Measurements from ENCODE around the gene MEGF10.

Gene MEGF10

DNA sequence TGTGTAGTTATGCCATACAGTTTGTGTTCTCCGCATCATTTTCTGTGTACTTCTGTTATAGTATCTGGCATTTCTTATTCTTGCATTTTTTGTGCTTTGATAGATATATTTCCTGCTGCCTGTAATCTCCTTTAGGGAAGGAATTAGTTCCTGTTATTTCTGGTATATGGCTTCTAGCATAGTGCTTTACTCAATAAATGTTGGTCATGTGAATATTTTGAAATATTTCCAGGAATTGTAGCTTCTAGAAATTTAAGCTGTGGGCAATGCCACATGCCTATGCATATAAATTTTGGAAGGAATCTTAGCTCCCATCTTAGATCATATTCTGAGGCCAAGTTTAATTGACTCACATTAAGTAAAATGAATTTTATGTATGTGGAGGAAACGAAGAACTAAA is 215.3 kb downstream of the MEGF10 start:
- Mint-ChIP-seq H3K36me3 (ENCODE audit: low read depth) (no peaks in the 10 kb centered on the region), H3K27ac (no peak overlapping the region), H3K4me1 (no peaks in the 10 kb centered on the region), H3K4me3 (no peak overlapping the region), H3K27me3 (ENCODE audit: low read depth) (no peaks in the 10 kb centered on the region), H3K9me3 (no peaks in the 10 kb centered on the region)
- TF ChIP-seq CTCF (IDR thresholded peaks at IDR 0.05; ENCODE audit: unreplicated experiment in 3 of 3), result no peak

DNA sequence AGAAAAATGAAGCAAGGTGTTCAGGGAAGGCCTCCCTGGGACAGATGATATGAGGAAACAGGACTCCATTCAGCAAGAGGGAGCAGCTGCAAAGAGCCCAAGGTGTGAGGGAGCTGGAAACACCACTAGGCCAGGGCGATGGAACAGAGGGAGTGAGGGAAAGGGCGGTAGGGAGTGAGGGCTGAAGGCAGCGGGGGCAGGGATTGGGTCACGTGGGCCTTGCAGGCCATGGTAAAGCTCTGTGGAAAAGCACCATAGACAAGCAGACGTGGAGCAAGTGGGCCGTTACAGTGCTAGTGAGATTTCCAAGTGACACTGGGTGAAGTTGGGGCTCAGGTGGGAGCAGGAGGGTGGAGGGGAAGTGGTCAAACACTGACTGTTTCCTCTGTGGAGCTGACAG is 216.0 kb downstream of the MEGF10 start:
- H3K27ac Mint-ChIP-seq, result no peak overlapping the region
- H3K27me3 Mint-ChIP-seq (ENCODE audit: low read depth), result peaks cover 2% of the 10 kb centered on the region
- no peak for TF ChIP-seq CTCF (IDR thresholded peaks at IDR 0.05; ENCODE audit: unreplicated experiment in 3 of 3)
- no peak overlapping the region for H3K4me3 Mint-ChIP-seq
- H3K36me3 Mint-ChIP-seq (ENCODE audit: low read depth), result no peaks in the 10 kb centered on the region
- no peaks in the 10 kb centered on the region for H3K4me1 Mint-ChIP-seq
- no peaks in the 10 kb centered on the region for H3K9me3 Mint-ChIP-seq

DNA sequence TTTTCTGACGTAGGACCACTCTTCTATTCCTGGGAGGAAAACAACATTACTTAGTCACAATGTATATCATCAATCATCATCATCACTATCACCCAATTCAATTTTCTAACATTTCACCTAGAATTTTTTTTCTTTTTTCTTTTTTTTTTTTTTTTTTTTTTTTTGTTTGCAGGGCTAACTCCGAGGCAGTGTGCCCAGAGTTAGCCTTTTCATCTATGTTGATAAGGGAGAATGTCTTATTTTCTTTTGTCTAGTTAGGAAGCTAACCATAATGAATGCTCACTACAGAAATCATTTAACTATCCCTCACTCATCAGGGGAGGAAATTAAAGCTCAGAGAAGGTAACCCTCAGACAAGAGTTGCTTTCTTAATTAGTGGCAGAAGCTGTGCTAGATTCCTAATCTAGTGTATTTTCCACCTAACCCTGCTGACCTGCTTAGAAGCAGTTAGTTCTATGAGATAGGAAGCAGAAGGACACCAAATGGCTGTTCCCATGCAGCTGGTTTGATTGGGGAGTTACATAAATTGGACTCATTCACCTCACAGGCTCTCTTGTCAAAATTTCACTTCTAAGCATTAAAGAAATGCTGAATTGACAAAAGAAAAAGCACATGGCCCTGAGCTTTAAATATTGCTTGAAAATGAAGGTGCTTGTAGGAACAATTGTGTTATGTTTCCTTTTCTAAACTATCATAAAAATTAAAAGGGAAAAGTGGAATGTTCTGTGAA is 218.2 kb downstream of the MEGF10 start:
- Mint-ChIP-seq H3K9me3 (no peaks in the 10 kb centered on the region), H3K27me3 (ENCODE audit: low read depth) (peaks cover 5% of the 10 kb centered on the region), H3K27ac (no peak overlapping the region), H3K36me3 (ENCODE audit: low read depth) (no peaks in the 10 kb centered on the region), H3K4me1 (no peaks in the 10 kb centered on the region), H3K4me3 (no peak overlapping the region)
- no peak for TF ChIP-seq CTCF (IDR thresholded peaks at IDR 0.05; ENCODE audit: unreplicated experiment in 3 of 3)

Data from nephron (organoid).